Astrocyte (in vitro differentiated cells and primary cell): Measurements from ENCODE around the gene BICDL2. TPM values are rescaled to one million over a fixed set of nuclear protein-coding genes. Genes with fewer than 3 reads are reported as not detected.
A peak's percentile ranks its signal among the peaks of the same experiment; 100 is the strongest.

Experiments used
- DNase-seq: peaks from one replicate; pipeline ENCODE4 v3.0.0-alpha.2; 2010; ENCODE audit warnings: low read depth
- FAIRE-seq: peaks from 2 replicates; lab custom pipeline; 2011; peaks lifted over from hg19 to GRCh38; lab: Jason Lieb, UNC
- H2AFZ ChIP-seq: 2 replicates; pipeline ENCODE4 v1.6.0; 2012; ENCODE audit warnings: low read depth, low read length, inconsistent platforms
- H3K27ac ChIP-seq: 2 replicates; pipeline ENCODE4 v1.5.1; 2011; ENCODE audit warnings: low read depth, low read length, inconsistent platforms
- H3K27me3 ChIP-seq: 2 replicates; pipeline ENCODE4 v1.6.0; 2011; ENCODE audit warnings: low read length, inconsistent platforms; ENCODE audit not compliant: insufficient read depth
- H3K36me3 ChIP-seq: 2 replicates; pipeline ENCODE4 v1.5.1; 2011; ENCODE audit warnings: low read length, inconsistent platforms; ENCODE audit not compliant: insufficient read depth
- H3K4me1 ChIP-seq: 2 replicates; pipeline ENCODE4 v1.5.1; 2011; ENCODE audit warnings: low read length, inconsistent platforms; ENCODE audit not compliant: insufficient read depth
- H3K4me2 ChIP-seq: 2 replicates; pipeline ENCODE4 v1.6.0; 2012; ENCODE audit warnings: low read length, inconsistent platforms
- H3K4me3 ChIP-seq: 2 replicates; pipeline ENCODE4 v1.5.1; 2011; ENCODE audit warnings: low read depth, mild to moderate bottlenecking, low read length, inconsistent platforms; ENCODE audit not compliant: insufficient read depth
- H3K79me2 ChIP-seq: 2 replicates; pipeline ENCODE4 v1.6.0; 2012; ENCODE audit warnings: mild to moderate bottlenecking, low read length, inconsistent platforms; ENCODE audit not compliant: insufficient read depth
- H3K9ac ChIP-seq: 2 replicates; pipeline ENCODE4 v1.6.0; 2012; ENCODE audit warnings: mild to moderate bottlenecking, low read length, inconsistent platforms
- H3K9me3 ChIP-seq: 2 replicates; pipeline ENCODE4 v1.5.1; 2012; ENCODE audit warnings: low read depth, mild to moderate bottlenecking, low read length, inconsistent platforms; ENCODE audit not compliant: insufficient read depth
- H4K20me1 ChIP-seq: 2 replicates; pipeline ENCODE4 v1.6.0; 2012; ENCODE audit warnings: low read length, inconsistent platforms; ENCODE audit not compliant: insufficient read depth
- H3K27ac Mint-ChIP-seq: one replicate; pipeline ENCODE4 v1.8.0; 2021; ENCODE audit warnings: mild to moderate bottlenecking, mixed read lengths; ENCODE audit not compliant: unreplicated experiment
- H3K27me3 Mint-ChIP-seq: one replicate; pipeline ENCODE4 v1.8.0; 2021; ENCODE audit warnings: low read depth, mixed read lengths; ENCODE audit not compliant: unreplicated experiment
- H3K36me3 Mint-ChIP-seq: one replicate; pipeline ENCODE4 v1.8.0; 2021; ENCODE audit warnings: low read depth, mixed read lengths; ENCODE audit not compliant: unreplicated experiment
- H3K4me1 Mint-ChIP-seq: one replicate; pipeline ENCODE4 v1.8.0; 2021; ENCODE audit warnings: low read depth, mixed read lengths; ENCODE audit not compliant: unreplicated experiment
- H3K4me3 Mint-ChIP-seq: one replicate; pipeline ENCODE4 v1.8.0; 2021; ENCODE audit warnings: mild to moderate bottlenecking, moderate library complexity, mixed read lengths; ENCODE audit not compliant: unreplicated experiment
- H3K9me3 Mint-ChIP-seq: one replicate; pipeline ENCODE4 v1.8.0; 2021; ENCODE audit warnings: mild to moderate bottlenecking, mixed read lengths; ENCODE audit not compliant: unreplicated experiment
- CTCF ChIP-seq: IDR thresholded peaks from 2 replicates; pipeline ENCODE4 v1.5.1; 2011; ENCODE audit warnings: low read depth, mild to moderate bottlenecking, inconsistent platforms, low read length, moderate library complexity; ENCODE audit not compliant: insufficient read depth
- EZH2 ChIP-seq: IDR thresholded peaks from 2 replicates; pipeline ENCODE4 v1.6.1; 2012; ENCODE audit warnings: mild to moderate bottlenecking, low read length, inconsistent platforms; ENCODE audit not compliant: insufficient read depth
- total RNA-seq: library from RNA; stranded (reverse); gene quantifications from 2 replicates; pipeline ENCODE4 v1.2.1, GENCODE V29; 2021

BICDL2 gene
- total RNA-seq, 1 donor from 2014 or later, result 0.16 TPM

- FAIRE-seq, result no peak
- Mint-ChIP-seq H3K4me3 (peak overlapping the region; percentile 93), H3K27me3 (no peaks in the 10 kb centered on the region), H3K4me1 (peaks cover 10% of the 10 kb centered on the region), H3K36me3 (peaks cover 6% of the 10 kb centered on the region), H3K9me3 (no peaks in the 10 kb centered on the region), H3K27ac (peak overlapping the region; percentile 100)
- H3K9me3 ChIP-seq, result no peaks in the 10 kb centered on the region
- no peaks in the 10 kb centered on the region for H3K27me3 ChIP-seq
- H2AFZ ChIP-seq, result no peak overlapping the region
- H3K27ac ChIP-seq, result peak overlapping the region; percentile 100
- peaks cover 26% of the 10 kb centered on the region for H4K20me1 ChIP-seq
- TF ChIP-seq EZH2, result no peak
- no peak for TF ChIP-seq CTCF
- no peak for DNase-seq
- peaks cover 5% of the 10 kb centered on the region for H3K79me2 ChIP-seq
- H3K36me3 ChIP-seq, result no peaks in the 10 kb centered on the region
- H3K4me2 ChIP-seq, result peak overlapping the region; percentile 88
- H3K4me3 ChIP-seq, result peak overlapping the region; percentile 63
- H3K4me1 ChIP-seq, result peaks cover 23% of the 10 kb centered on the region
- H3K9ac ChIP-seq, result peak overlapping the region; percentile 99
Observed at GRCh38 chr16:3023415-3023668, 13.4 kb downstream of the BICDL2 start.

- H3K9me3 ChIP-seq, result no peaks in the 10 kb centered on the region
- H3K27ac Mint-ChIP-seq, result peak overlapping the region; percentile 100
- peak overlapping the region; percentile 63 for H3K4me3 ChIP-seq
- H3K27ac ChIP-seq, result peak overlapping the region; percentile 100
- H3K27me3 ChIP-seq, result no peaks in the 10 kb centered on the region
- H3K79me2 ChIP-seq, result peaks cover 5% of the 10 kb centered on the region
- DNase-seq (no peak), FAIRE-seq (no peak)
- peak overlapping the region; percentile 93 for H3K4me3 Mint-ChIP-seq
- no peak overlapping the region for H2AFZ ChIP-seq
- H3K4me1 Mint-ChIP-seq, result peaks cover 10% of the 10 kb centered on the region
- H3K4me2 ChIP-seq, result peak overlapping the region; percentile 88
- H3K27me3 Mint-ChIP-seq, result no peaks in the 10 kb centered on the region
- H3K36me3 ChIP-seq, result no peaks in the 10 kb centered on the region
- peaks cover 28% of the 10 kb centered on the region for H3K4me1 ChIP-seq
- TF ChIP-seq EZH2 (no peak), CTCF (no peak)
- H3K9me3 Mint-ChIP-seq, result no peaks in the 10 kb centered on the region
- H3K36me3 Mint-ChIP-seq, result peaks cover 6% of the 10 kb centered on the region
- H3K9ac ChIP-seq, result peak overlapping the region; percentile 99
- peaks cover 25% of the 10 kb centered on the region for H4K20me1 ChIP-seq
Observed at GRCh38 chr16:3022684-3023414, 13.9 kb downstream of the BICDL2 start.

GRCh38 chr16:3022208-3022683, 14.5 kb downstream of the BICDL2 start:
- H3K79me2 ChIP-seq, result peaks cover 5% of the 10 kb centered on the region
- H3K4me2 ChIP-seq, result peak overlapping the region; percentile 88
- no peaks in the 10 kb centered on the region for H3K9me3 Mint-ChIP-seq
- H3K27ac ChIP-seq, result peak overlapping the region; percentile 100
- H3K36me3 Mint-ChIP-seq, result peaks cover 6% of the 10 kb centered on the region
- H3K36me3 ChIP-seq, result no peaks in the 10 kb centered on the region
- no peak overlapping the region for H2AFZ ChIP-seq
- H4K20me1 ChIP-seq, result peaks cover 23% of the 10 kb centered on the region
- no peaks in the 10 kb centered on the region for H3K27me3 ChIP-seq
- no peaks in the 10 kb centered on the region for H3K27me3 Mint-ChIP-seq
- H3K9me3 ChIP-seq, result no peaks in the 10 kb centered on the region
- peak overlapping the region; percentile 100 for H3K27ac Mint-ChIP-seq
- peak overlapping the region; percentile 94 for H3K4me3 ChIP-seq
- FAIRE-seq (peak; percentile 50), DNase-seq (peak; percentile 92)
- peaks cover 10% of the 10 kb centered on the region for H3K4me1 Mint-ChIP-seq
- peak overlapping the region; percentile 93 for H3K4me3 Mint-ChIP-seq
- TF ChIP-seq CTCF (no peak), EZH2 (no peak)
- H3K9ac ChIP-seq, result peak overlapping the region; percentile 99
- peaks cover 29% of the 10 kb centered on the region for H3K4me1 ChIP-seq
